Suprapubic skin (tissue), 4 donors: ENCODE results near the gene VTN.

ENCODE experiments used
- CTCF ChIP-seq, 2 donors: fragments of 200-600 bp in 1 of 2; fragments of 450-650 bp in 1 of 2; sonication (generic) in 1 of 2; IDR thresholded peaks; one replicate each; pipeline ENCODE4 v1.5.1; 2016 to 2019; ENCODE audit warnings: antibody characterized with exemption in 2 of 2, mild to moderate bottlenecking in 1 of 2, moderate library complexity in 1 of 2
- POLR2A ChIP-seq, 2 donors: fragments of 450-650 bp; IDR thresholded peaks; one replicate each; pipeline ENCODE4 v1.6.1; 2017; ENCODE audit warnings: antibody characterized with exemption in 2 of 2, mild to moderate bottlenecking in 2 of 2, moderate library complexity in 2 of 2
- POLR2AphosphoS5 ChIP-seq, 3 donors: sonication (generic); formaldehyde crosslinking; IDR thresholded peaks; one replicate each; pipeline ENCODE4 v1.6.1; 2017; ENCODE audit warnings: antibody characterized with exemption in 3 of 3

DNA sequence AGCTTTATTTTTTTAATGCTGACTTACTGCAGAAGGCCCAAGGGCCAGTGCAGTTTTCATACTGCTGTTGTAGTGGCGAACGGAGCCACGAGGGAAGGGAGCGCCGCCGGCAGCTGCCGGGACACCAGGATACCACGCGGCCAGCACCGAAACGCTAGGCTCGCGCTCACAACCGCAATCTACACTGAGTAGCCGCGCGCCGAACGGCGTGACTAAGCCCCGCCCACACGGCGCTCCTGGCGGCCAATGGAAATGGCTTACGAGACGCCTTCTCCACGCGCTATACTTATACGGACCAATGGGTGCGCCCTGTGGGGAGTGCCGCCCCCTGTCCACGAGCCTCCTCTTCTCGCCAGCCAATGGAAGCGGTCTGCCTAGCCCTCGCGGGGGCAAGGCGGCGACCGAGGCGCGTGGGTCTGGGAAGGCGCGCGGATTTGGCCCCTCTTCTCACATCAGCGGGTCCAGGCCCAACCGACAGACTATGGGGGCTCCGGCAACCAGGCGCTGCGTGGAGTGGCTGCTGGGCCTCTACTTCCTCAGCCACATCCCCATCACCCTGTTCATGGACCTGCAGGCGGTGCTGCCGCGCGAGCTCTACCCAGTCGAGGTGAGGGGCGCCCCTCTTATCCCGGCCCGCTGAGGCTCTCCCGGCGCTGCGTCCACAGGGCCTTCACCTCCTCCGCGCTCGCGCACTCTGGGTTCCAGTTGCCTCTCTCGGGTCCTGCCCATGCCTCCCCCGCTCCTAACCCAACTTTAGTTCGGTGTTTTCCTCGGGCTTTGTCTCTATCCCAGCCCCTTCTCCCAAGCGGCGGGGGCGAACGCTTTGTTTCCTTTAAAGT is 51.1 kb downstream of the VTN start, which contains the start of gene TMEM97:
- peak in 1 of 2 donors; percentile 14 for TF ChIP-seq CTCF (IDR thresholded peaks at IDR 0.05)
- no peak for TF ChIP-seq POLR2A (IDR thresholded peaks at IDR 0.05)
- no peak for TF ChIP-seq POLR2AphosphoS5 (IDR thresholded peaks at IDR 0.05)
